ENCODE results near the gene ABCA7. TPM values are rescaled to one million over a fixed set of nuclear protein-coding genes. Genes with fewer than 3 reads are reported as not detected.

ABCA7 gene
- total and polyA plus RNA-seq, 2 of the 13 experiments (the other 11 are each of a cell fraction or from before 2014, with no cell fraction given) = 4.4 to 32.4 TPM

DNA sequence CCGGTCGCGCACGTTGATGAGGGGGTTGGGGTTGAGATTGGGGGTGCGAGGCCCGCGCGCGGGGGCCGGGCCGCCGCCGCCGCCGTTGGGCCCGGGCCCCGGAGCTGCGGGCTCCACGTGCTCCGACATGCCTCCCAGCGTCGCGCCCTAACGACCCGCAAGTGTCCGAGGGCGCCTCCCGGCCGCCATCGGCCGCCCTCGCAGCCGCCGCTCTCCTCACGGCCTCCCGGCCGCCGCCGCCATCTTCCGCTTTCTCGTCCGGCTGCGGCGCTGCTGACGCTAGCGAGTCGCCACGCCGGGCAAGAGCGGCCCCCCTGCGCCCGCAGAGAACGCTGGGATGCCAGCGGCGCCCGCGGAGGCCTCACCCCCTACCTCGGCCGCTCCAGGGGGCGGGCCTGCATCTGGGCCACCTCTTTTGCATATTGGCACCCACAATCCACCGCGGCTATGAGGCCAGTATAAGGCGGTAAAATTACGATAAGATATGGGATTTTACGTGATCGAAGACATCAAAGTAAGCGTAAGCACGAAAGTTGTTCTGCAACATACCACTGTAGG is 19.0 kb upstream of the ABCA7 start, which contains the start of gene TMEM259 (continued):
- TF ChIP-seq, protein P1, sequence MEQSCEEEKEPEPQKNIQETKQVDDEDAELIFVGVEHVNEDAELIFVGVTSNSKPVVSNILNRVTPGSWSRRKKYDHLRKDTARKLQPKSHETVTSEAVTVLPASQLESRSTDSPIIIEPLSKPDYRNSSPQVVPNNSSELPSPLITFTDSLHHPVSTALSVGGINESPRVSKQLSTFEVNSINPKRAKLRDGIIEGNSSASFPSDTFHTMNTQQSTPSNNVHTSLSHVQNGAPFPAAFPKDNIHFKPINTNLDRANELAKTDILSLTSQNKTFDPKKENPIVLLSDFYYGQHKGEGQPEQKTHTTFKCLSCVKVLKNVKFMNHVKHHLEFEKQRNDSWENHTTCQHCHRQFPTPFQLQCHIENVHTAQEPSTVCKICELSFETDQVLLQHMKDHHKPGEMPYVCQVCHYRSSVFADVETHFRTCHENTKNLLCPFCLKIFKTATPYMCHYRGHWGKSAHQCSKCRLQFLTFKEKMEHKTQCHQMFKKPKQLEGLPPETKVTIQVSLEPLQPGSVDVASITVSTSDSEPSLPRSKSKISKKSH (CRISPR knock-in tag; IDR thresholded peaks at IDR 0.05; ENCODE audit: borderline replicate concordance) = no peak
- TF ChIP-seq ZNF761 (CRISPR knock-in tag; conservative IDR thresholded peaks at IDR 0.05) = peak; percentile 17; the same call in 1 of the 2 replicates
- TF ChIP-seq, protein P2, sequence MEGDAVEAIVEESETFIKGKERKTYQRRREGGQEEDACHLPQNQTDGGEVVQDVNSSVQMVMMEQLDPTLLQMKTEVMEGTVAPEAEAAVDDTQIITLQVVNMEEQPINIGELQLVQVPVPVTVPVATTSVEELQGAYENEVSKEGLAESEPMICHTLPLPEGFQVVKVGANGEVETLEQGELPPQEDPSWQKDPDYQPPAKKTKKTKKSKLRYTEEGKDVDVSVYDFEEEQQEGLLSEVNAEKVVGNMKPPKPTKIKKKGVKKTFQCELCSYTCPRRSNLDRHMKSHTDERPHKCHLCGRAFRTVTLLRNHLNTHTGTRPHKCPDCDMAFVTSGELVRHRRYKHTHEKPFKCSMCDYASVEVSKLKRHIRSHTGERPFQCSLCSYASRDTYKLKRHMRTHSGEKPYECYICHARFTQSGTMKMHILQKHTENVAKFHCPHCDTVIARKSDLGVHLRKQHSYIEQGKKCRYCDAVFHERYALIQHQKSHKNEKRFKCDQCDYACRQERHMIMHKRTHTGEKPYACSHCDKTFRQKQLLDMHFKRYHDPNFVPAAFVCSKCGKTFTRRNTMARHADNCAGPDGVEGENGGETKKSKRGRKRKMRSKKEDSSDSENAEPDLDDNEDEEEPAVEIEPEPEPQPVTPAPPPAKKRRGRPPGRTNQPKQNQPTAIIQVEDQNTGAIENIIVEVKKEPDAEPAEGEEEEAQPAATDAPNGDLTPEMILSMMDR (CRISPR knock-in tag; IDR thresholded peaks at IDR 0.05) = no peak
- no peak for TF ChIP-seq GTF2F1 (IDR thresholded peaks at IDR 0.05; ENCODE audit: low read length)
- TF ChIP-seq RARG (CRISPR knock-in tag; IDR thresholded peaks at IDR 0.05; ENCODE audit: low read depth) = no peak
- no peak for TF ChIP-seq ZNF101 (CRISPR knock-in tag; IDR thresholded peaks at IDR 0.05; ENCODE audit: borderline replicate concordance, low read depth)
- 0 out of 2 replicates have a peak, but pooled peaks have one; percentile 66 for TF ChIP-seq ZFP90 (CRISPR knock-in tag; IDR thresholded peaks at IDR 0.05; ENCODE audit: borderline replicate concordance)
- no peak for TF ChIP-seq ZSCAN9 (CRISPR knock-in tag; IDR thresholded peaks at IDR 0.05; ENCODE audit: borderline replicate concordance)
- TF ChIP-seq CC2D1A (CRISPR knock-in tag; IDR thresholded peaks at IDR 0.05) = no peak
- peak; percentile 66; the same call in 1 of the 2 replicates for TF ChIP-seq MXD3 (CRISPR knock-in tag; IDR thresholded peaks at IDR 0.05)
- TF ChIP-seq FOXK1 (CRISPR knock-in tag; IDR thresholded peaks at IDR 0.05; ENCODE audit: borderline replicate concordance, low read depth) = peak; percentile 32; the same call in 1 of the 2 replicates
- no peak for TF ChIP-seq ZBTB1 (CRISPR knock-in tag; IDR thresholded peaks at IDR 0.05; ENCODE audit: borderline replicate concordance)
- TF ChIP-seq CBFB (CRISPR knock-in tag; IDR thresholded peaks at IDR 0.05) = peak; percentile 73
- TF ChIP-seq MBD4 (IDR thresholded peaks at IDR 0.05; ENCODE audit: borderline replicate concordance, low read length) = no peak
- no peak for TF ChIP-seq PTBP1 (IDR thresholded peaks at IDR 0.05; ENCODE audit: low read depth, low read length, poor library complexity, severe bottlenecking)
- TF ChIP-seq, protein P3, sequence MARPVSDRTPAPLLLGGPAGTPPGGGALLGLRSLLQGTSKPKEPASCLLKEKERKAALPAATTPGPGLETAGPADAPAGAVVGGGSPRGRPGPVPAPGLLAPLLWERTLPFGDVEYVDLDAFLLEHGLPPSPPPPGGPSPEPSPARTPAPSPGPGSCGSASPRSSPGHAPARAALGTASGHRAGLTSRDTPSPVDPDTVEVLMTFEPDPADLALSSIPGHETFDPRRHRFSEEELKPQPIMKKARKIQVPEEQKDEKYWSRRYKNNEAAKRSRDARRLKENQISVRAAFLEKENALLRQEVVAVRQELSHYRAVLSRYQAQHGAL (CRISPR knock-in tag; IDR thresholded peaks at IDR 0.05; ENCODE audit: not compliant biosample characterization) = no peak
- no peak for TF ChIP-seq NR2F1 (CRISPR knock-in tag; IDR thresholded peaks at IDR 0.05)
- TF ChIP-seq SOX13 (IDR thresholded peaks at IDR 0.05) = no peak
- no peak for TF ChIP-seq SOX13 (CRISPR knock-in tag; conservative IDR thresholded peaks at IDR 0.05 in 1 of 2, IDR thresholded peaks at IDR 0.05 in 1 of 2)
- TF ChIP-seq AFF4 (CRISPR knock-in tag; IDR thresholded peaks at IDR 0.05) = no peak

Measured in HepG2 (cell line).